Suprapubic skin (tissue), 4 donors: Measurements from ENCODE around the gene GLYATL1. TPM values are rescaled to one million over a fixed set of nuclear protein-coding genes. Genes with fewer than 3 reads are reported as not detected.

Experiments
- DNase-seq, 2 donors: peaks; one replicate each; pipeline ENCODE4 v3.0.0-alpha.2; 2019; ENCODE audit warnings: low spot score in 2 of 2
- H3K27ac ChIP-seq: fragments of 200-600 bp; sonication (generic); one replicate; pipeline ENCODE4 v1.5.1; 2019
- H3K27me3 ChIP-seq: fragments of 200-600 bp; sonication (generic); one replicate; pipeline ENCODE4 v1.5.1; 2019
- H3K36me3 ChIP-seq: fragments of 200-600 bp; sonication (generic); one replicate; pipeline ENCODE4 v1.5.1; 2019
- H3K4me1 ChIP-seq: fragments of 200-600 bp; sonication (generic); one replicate; pipeline ENCODE4 v1.5.1; 2019
- H3K4me3 ChIP-seq: fragments of 200-600 bp; sonication (generic); one replicate; pipeline ENCODE4 v1.5.1; 2019; ENCODE audit warnings: mild to moderate bottlenecking
- H3K9me3 ChIP-seq: fragments of 200-600 bp; sonication (generic); one replicate; pipeline ENCODE4 v1.5.1; 2019
- EP300 ChIP-seq: sonication (generic); formaldehyde crosslinking; IDR thresholded peaks from one replicate; pipeline ENCODE4 v1.6.1; 2017; ENCODE audit warnings: antibody characterized with exemption
- POLR2A ChIP-seq, 2 donors: fragments of 450-650 bp; IDR thresholded peaks; one replicate each; pipeline ENCODE4 v1.6.1; 2017; ENCODE audit warnings: antibody characterized with exemption in 2 of 2, mild to moderate bottlenecking in 2 of 2, moderate library complexity in 2 of 2
- POLR2AphosphoS5 ChIP-seq, 3 donors: sonication (generic); formaldehyde crosslinking; IDR thresholded peaks; one replicate each; pipeline ENCODE4 v1.6.1; 2017; ENCODE audit warnings: antibody characterized with exemption in 3 of 3
- WGBS: methylation state at CpG from one replicate; pipeline ENCODE4 v1.1.5; 2018; 5-methylcytosine and 5-hydroxymethylcytosine counted together
- total RNA-seq, 4 donors: library from RNA; depleted of rRNA; stranded (reverse); fragments of >200 nt; gene quantifications; one replicate each; pipeline ENCODE4 v1.1.0, GENCODE V29; 2016
- TF ChIP-seq, protein P1 (sequence below), 2 donors: fragments of 200-600 bp in 1 of 2; fragments of 450-650 bp in 1 of 2; sonication (generic) in 1 of 2; IDR thresholded peaks; one replicate each; pipeline ENCODE4 v1.5.1; 2016 to 2019; ENCODE audit warnings: antibody characterized with exemption in 2 of 2, mild to moderate bottlenecking in 1 of 2, moderate library complexity in 1 of 2

The GLYATL1 gene
- total RNA-seq, 4 donors from 2014 or later = 2.4 to 6.1 (median 3.5) TPM; not detected in 1

DNA sequence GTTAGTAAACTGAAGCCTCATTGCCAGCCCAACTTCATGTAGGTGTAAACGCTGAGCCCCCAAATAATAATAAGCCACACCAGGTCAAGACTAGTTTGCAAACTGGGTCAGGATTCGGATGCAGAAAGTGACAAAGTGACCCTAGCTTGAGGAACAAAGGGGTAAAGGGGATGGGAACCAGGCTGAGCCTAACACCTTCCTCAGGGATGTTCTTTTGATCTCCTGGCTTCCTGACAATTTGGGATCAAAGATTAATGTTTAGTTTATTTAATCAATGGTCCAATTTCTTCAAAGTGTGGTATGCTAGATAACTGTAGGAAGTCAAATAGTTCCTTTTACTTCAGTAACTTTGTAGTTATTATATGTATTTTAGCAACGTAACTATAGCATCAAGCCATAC is 9.9 kb downstream of the GLYATL1 start:
- no peaks in the 10 kb centered on the region for H3K36me3 ChIP-seq
- no peaks in the 10 kb centered on the region for H3K4me1 ChIP-seq
- H3K27ac ChIP-seq = no peak overlapping the region
- H3K9me3 ChIP-seq = no peaks in the 10 kb centered on the region
- H3K27me3 ChIP-seq = no peaks in the 10 kb centered on the region
- DNase-seq = no peak
- TF ChIP-seq POLR2A (IDR thresholded peaks at IDR 0.05) (no peak), EP300 (no peak), POLR2AphosphoS5 (IDR thresholded peaks at IDR 0.05) (no peak)
- TF ChIP-seq, protein P1, sequence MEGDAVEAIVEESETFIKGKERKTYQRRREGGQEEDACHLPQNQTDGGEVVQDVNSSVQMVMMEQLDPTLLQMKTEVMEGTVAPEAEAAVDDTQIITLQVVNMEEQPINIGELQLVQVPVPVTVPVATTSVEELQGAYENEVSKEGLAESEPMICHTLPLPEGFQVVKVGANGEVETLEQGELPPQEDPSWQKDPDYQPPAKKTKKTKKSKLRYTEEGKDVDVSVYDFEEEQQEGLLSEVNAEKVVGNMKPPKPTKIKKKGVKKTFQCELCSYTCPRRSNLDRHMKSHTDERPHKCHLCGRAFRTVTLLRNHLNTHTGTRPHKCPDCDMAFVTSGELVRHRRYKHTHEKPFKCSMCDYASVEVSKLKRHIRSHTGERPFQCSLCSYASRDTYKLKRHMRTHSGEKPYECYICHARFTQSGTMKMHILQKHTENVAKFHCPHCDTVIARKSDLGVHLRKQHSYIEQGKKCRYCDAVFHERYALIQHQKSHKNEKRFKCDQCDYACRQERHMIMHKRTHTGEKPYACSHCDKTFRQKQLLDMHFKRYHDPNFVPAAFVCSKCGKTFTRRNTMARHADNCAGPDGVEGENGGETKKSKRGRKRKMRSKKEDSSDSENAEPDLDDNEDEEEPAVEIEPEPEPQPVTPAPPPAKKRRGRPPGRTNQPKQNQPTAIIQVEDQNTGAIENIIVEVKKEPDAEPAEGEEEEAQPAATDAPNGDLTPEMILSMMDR (IDR thresholded peaks at IDR 0.05) = no peak
- no peak overlapping the region for H3K4me3 ChIP-seq
- 75% methylated on average over 3 of the region's 3 CpGs for WGBS

DNA sequence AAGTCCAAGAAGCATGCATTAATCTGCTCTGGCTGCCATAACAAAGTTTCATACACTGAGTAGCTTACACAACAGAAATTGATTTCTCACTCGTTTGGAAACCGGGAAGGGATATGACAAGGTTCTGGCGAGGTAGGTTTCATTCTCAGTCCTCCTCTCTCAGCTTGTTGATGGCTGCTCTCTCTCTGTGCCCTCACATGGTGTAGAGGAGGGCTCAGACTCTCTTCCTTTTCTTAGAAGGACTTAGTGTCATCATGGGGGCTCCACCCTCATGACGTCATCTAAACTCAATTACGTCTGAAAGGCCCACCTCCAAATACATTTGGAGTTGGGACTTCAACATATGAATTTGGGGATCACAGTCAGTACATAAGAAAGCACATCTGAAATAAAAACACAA is 18.6 kb downstream of the GLYATL1 start:
- Histone ChIP-seq H3K4me3 (no peak overlapping the region), H3K9me3 (no peaks in the 10 kb centered on the region), H3K4me1 (peaks cover 5% of the 10 kb centered on the region), H3K27ac (no peak overlapping the region), H3K27me3 (no peaks in the 10 kb centered on the region), H3K36me3 (no peaks in the 10 kb centered on the region)
- no peak for DNase-seq
- TF ChIP-seq POLR2A (IDR thresholded peaks at IDR 0.05) (no peak), POLR2AphosphoS5 (IDR thresholded peaks at IDR 0.05) (no peak), EP300 (no peak)
- TF ChIP-seq, protein P1 (IDR thresholded peaks at IDR 0.05) = no peak
- 60% methylated on average over 5 of the region's 5 CpGs for WGBS

DNA sequence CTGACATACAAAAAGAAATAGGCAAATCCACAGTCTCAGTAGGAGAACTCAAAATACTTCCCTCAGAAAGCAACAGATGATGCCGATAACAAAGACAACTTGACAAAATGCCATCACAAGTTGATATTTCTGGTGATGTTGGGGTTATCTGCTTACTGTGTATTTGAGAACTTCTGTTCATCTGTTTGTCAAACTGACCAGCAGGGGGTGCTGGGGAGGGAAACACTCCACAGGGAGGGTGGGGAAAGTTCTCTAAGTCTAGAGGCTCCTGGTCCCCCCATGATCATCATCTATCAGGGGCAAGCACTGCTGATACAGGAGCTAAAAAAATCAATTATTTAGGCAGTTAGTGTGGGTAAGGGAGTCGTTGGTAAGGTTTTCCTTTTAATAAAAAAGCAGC is 19.2 kb downstream of the GLYATL1 start:
- Histone ChIP-seq H3K4me3 (no peak overlapping the region), H3K36me3 (no peaks in the 10 kb centered on the region), H3K9me3 (no peaks in the 10 kb centered on the region), H3K4me1 (peaks cover 11% of the 10 kb centered on the region), H3K27me3 (peaks cover under 1% of the 10 kb centered on the region), H3K27ac (no peak overlapping the region)
- no peak for DNase-seq
- 31% methylated on average over 2 of the region's 2 CpGs for WGBS
- TF ChIP-seq, protein P1 (IDR thresholded peaks at IDR 0.05) = peak in 1 of 2 donors; percentile 23
- no peak for TF ChIP-seq POLR2AphosphoS5 (IDR thresholded peaks at IDR 0.05)

DNA sequence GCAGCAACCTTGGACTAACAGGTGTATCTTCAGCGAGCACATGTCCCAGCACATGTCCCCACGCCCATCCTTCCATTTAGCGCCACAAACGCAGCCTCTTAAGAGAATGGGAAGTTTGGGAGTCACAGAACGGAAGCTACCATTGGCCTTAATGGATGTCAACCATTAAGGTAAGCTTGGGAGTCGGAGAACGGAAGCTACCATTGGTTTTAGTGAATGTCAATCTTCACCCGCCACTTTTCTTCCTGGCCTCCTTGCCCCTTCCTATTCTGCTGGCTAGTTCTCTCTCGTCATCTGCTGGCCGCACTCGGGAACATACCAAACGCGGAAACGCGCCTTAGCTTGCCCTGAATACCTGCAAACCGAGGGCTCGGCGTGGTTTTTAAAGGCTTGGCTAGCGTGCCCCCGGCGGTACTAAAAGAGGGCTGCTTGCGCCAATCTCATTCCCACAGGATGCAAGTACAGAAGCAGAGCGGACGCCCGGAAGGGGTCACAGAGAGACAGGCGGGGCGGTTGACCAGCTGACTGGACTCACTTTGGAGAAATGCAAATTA is 24.3 kb downstream of the GLYATL1 start:
- H3K4me3 ChIP-seq = peak overlapping the region; percentile 26
- H3K36me3 ChIP-seq = no peaks in the 10 kb centered on the region
- TF ChIP-seq POLR2A (IDR thresholded peaks at IDR 0.05) = no peak
- TF ChIP-seq, protein P1 (IDR thresholded peaks at IDR 0.05) = no peak
- TF ChIP-seq EP300 = no peak
- no peak for TF ChIP-seq POLR2AphosphoS5 (IDR thresholded peaks at IDR 0.05)
- 35% methylated on average over 27 of the region's 27 CpGs for WGBS
- H3K4me1 ChIP-seq = peaks cover 14% of the 10 kb centered on the region
- no peak overlapping the region for H3K27ac ChIP-seq
- DNase-seq = no peak
- no peaks in the 10 kb centered on the region for H3K9me3 ChIP-seq
- peaks cover 7% of the 10 kb centered on the region for H3K27me3 ChIP-seq

DNA sequence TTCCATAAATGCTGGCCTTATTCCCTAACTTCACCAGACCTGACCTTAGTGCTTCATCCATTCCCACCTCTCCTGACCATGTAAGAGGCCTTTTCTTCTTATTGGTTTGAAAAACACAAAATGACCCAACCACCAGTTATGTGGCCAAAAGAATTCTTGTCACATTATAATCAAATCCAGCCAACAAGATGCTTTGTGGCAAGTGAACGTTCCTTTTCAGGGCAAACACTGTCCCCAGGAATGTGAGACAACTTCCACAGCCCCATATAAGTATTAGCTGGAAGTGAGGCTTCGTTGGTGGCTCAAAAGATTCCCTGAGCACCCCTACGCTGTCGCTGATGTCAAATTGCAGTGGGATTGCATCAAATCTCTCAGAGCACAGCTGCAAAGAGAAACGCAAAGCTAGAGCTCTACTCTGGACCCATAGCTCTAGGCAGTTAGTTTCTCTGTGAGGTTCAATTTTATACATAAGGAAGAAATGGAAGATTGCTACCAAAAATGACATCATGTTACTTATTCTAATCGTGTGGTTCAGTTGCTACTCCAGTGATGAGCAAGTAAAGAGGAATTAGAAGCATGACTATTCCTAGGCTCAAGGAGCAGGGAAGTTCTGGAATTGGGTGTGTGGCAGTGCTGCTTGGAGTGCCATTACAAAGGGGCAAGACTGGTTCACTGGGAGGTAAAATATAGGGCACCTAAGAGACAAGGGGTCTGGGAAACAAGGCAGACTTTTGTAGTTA is 26.1 kb downstream of the GLYATL1 start:
- no peak overlapping the region for H3K27ac ChIP-seq
- H3K4me1 ChIP-seq = peaks cover 9% of the 10 kb centered on the region
- no peaks in the 10 kb centered on the region for H3K36me3 ChIP-seq
- no peak for TF ChIP-seq POLR2A (IDR thresholded peaks at IDR 0.05)
- TF ChIP-seq EP300 = no peak
- TF ChIP-seq POLR2AphosphoS5 (IDR thresholded peaks at IDR 0.05) = no peak
- TF ChIP-seq, protein P1 (IDR thresholded peaks at IDR 0.05) = no peak
- WGBS = 64% methylated on average over 6 of the region's 6 CpGs
- DNase-seq = no peak
- no peaks in the 10 kb centered on the region for H3K9me3 ChIP-seq
- peaks cover 7% of the 10 kb centered on the region for H3K27me3 ChIP-seq
- no peak overlapping the region for H3K4me3 ChIP-seq
